HEK293 (cell line): ENCODE data around the gene CHST3.

Experiments
- KLF9 ChIP-seq: fragments of 450-650 bp; formaldehyde crosslinking; IDR thresholded peaks from 2 replicates; pipeline ENCODE4 v1.5.1; 2016; ENCODE audit warnings: missing biosample characterization, missing genetic modification characterization, low read depth
- ZNF571 ChIP-seq: fragments of 450-650 bp; formaldehyde crosslinking; IDR thresholded peaks from 2 replicates; pipeline ENCODE4 v1.5.0; 2017; ENCODE audit warnings: missing biosample characterization, missing genetic modification characterization
- TF ChIP-seq, protein P1 (sequence below): fragments of 450-650 bp; formaldehyde crosslinking; IDR thresholded peaks from 2 replicates; pipeline ENCODE4 v1.5.1; 2016; ENCODE audit warnings: missing biosample characterization, missing genetic modification characterization

DNA sequence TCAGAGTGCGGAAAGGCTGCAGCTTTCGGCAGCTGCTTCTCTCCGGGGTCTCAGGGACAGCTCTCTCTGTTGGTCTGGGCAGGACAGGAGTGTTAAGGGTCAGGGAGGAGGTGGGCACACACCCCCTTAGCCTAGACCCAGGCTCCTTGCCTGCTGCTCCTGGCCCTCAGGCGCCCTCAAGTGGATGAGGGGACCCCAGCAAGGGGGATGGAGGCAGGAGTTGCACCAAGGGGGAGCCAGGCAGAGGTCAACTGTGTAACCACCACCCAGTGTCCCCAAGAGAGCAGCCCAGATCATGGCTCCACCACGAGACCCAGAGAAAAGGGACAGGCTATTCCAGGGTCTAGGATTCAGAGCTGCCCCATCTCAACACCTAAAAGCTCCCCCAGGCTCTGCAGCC lies 97.3 kb downstream of the CHST3 start:
- TF ChIP-seq KLF9 = no peak
- no peak for TF ChIP-seq ZNF571 (tag by site-specific recombination)
- TF ChIP-seq, protein P1, sequence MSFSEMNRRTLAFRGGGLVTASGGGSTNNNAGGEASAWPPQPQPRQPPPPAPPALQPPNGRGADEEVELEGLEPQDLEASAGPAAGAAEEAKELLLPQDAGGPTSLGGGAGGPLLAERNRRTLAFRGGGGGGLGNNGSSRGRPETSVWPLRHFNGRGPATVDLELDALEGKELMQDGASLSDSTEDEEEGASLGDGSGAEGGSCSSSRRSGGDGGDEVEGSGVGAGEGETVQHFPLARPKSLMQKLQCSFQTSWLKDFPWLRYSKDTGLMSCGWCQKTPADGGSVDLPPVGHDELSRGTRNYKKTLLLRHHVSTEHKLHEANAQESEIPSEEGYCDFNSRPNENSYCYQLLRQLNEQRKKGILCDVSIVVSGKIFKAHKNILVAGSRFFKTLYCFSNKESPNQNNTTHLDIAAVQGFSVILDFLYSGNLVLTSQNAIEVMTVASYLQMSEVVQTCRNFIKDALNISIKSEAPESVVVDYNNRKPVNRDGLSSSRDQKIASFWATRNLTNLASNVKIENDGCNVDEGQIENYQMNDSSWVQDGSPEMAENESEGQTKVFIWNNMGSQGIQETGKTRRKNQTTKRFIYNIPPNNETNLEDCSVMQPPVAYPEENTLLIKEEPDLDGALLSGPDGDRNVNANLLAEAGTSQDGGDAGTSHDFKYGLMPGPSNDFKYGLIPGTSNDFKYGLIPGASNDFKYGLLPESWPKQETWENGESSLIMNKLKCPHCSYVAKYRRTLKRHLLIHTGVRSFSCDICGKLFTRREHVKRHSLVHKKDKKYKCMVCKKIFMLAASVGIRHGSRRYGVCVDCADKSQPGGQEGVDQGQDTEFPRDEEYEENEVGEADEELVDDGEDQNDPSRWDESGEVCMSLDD (tag by site-specific recombination) = no peak
